Liver (tissue), 9 donors: ENCODE data around the gene IL17RE. TPM values are rescaled to one million over a fixed set of nuclear protein-coding genes. Genes with fewer than 3 reads are reported as not detected.

ENCODE experiments used
- DNase-seq: peaks from one replicate; pipeline ENCODE4 v3.0.0-alpha.2; 2017; ENCODE audit warnings: low spot score
- H3K27ac ChIP-seq, 2 donors: one replicate each; pipeline ENCODE4 v1.7.0; 2013; ENCODE audit warnings: inconsistent platforms in 2 of 2, low read length in 2 of 2, control low read depth in 1 of 2, low read depth in 1 of 2, mild to moderate bottlenecking in 1 of 2
- H3K27me3 ChIP-seq, 4 donors: one replicate each; pipeline versions ENCODE4 v1.6.1 to v1.7.0; 2013; ENCODE audit warnings: low read length in 3 of 4, inconsistent platforms in 1 of 4, mild to moderate bottlenecking in 1 of 4, moderate library complexity in 1 of 4; ENCODE audit not compliant: control insufficient read depth in 4 of 4, insufficient read depth in 4 of 4
- H3K36me3 ChIP-seq, 4 donors: one replicate each; pipeline versions ENCODE4 v1.6.1 to v1.7.0; 2013; ENCODE audit warnings: low read length in 3 of 4, mild to moderate bottlenecking in 3 of 4, low read depth in 1 of 4, moderate library complexity in 1 of 4; ENCODE audit not compliant: control insufficient read depth in 4 of 4, insufficient read depth in 3 of 4
- H3K4me1 ChIP-seq, 4 donors: one replicate each; pipeline versions ENCODE4 v1.6.1 to v1.7.0; 2013; ENCODE audit warnings: low read length in 3 of 4, mild to moderate bottlenecking in 3 of 4, moderate library complexity in 1 of 4; ENCODE audit not compliant: control insufficient read depth in 4 of 4, insufficient read depth in 4 of 4
- H3K4me3 ChIP-seq, 3 donors: one replicate each; pipeline versions ENCODE4 v1.6.1 to v1.7.0; 2013; ENCODE audit warnings: low read length in 3 of 3, control low read depth in 1 of 3, low read depth in 1 of 3, mild to moderate bottlenecking in 1 of 3
- H3K9ac ChIP-seq, 2 donors: one replicate each; pipeline ENCODE4 v1.7.0; 2013; ENCODE audit warnings: low read length in 2 of 2, mild to moderate bottlenecking in 2 of 2, moderate library complexity in 2 of 2, control low read depth in 1 of 2, low read depth in 1 of 2
- H3K9me3 ChIP-seq, 4 donors: one replicate each; pipeline versions ENCODE4 v1.6.1 to v1.7.0; 2013; ENCODE audit warnings: low read length in 3 of 4; ENCODE audit not compliant: control insufficient read depth in 4 of 4
- CTCF ChIP-seq: fragments of 150-350 bp; IDR thresholded peaks from 2 replicates; pipeline ENCODE4 v1.5.1; 2017; ENCODE audit warnings: improper control_type of control experiment, low read depth, low read length; ENCODE audit not compliant: missing input control
- GABPA ChIP-seq, 2 donors: IDR thresholded peaks in 1 of 2; conservative IDR thresholded peaks in 1 of 2; 2 replicates each; pipeline ENCODE4 v1.6.1; 2016; ENCODE audit warnings: antibody characterized with exemption in 2 of 2, mild to moderate bottlenecking in 1 of 2, moderate library complexity in 1 of 2
- HNF4G ChIP-seq: IDR thresholded peaks from 2 replicates; pipeline ENCODE4 v1.6.1; 2016; ENCODE audit warnings: antibody characterized with exemption
- JUND ChIP-seq, 2 donors: IDR thresholded peaks; 2 replicates each; pipeline ENCODE4 v1.6.1; 2016; ENCODE audit warnings: antibody characterized with exemption in 2 of 2
- MAX ChIP-seq: IDR thresholded peaks from 2 replicates; pipeline ENCODE4 v1.6.1; 2016; ENCODE audit warnings: antibody characterized with exemption
- NR2F2 ChIP-seq: IDR thresholded peaks from 2 replicates; pipeline ENCODE4 v1.6.1; 2016; ENCODE audit warnings: antibody characterized with exemption
- RAD21 ChIP-seq, 2 donors: IDR thresholded peaks; 2 replicates each; pipeline ENCODE4 v1.6.1; 2016; ENCODE audit warnings: antibody characterized with exemption in 2 of 2, mild to moderate bottlenecking in 2 of 2
- SP1 ChIP-seq: IDR thresholded peaks from 2 replicates; pipeline ENCODE4 v1.6.1; 2018; ENCODE audit warnings: antibody characterized with exemption, mild to moderate bottlenecking
- YY1 ChIP-seq: IDR thresholded peaks from 2 replicates; pipeline ENCODE4 v1.6.1; 2016; ENCODE audit warnings: antibody characterized with exemption, mild to moderate bottlenecking
- WGBS: extraction: QIAGEN DNeasy Blood & Tissue Kit; methylation state at CpG from one replicate; pipeline ENCODE4 v1.1.7; 2013; 5-methylcytosine and 5-hydroxymethylcytosine counted together
- polyA plus RNA-seq, 2 donors: library from polyadenylated mRNA; stranded (reverse) in 1 of 2; unstranded in 1 of 2; fragments of 200-250 nt in 1 of 2; fragments of >200 nt in 1 of 2; fragmentation: Nextera tagmentation in 1 of 2; extraction: Ambion mirVana in 1 of 2; gene quantifications; one replicate each; pipeline versions ENCODE4 v1.2.1 to v1.2.3, GENCODE V29; 2013 to 2015
- total RNA-seq, 2 donors: library from RNA; depleted of rRNA; stranded (reverse); fragments of >200 nt; gene quantifications; one replicate each; pipeline ENCODE4 v1.2.3, GENCODE V29; 2014
- TF ChIP-seq, protein P1 (sequence below): IDR thresholded peaks from 2 replicates; pipeline ENCODE4 v1.6.1; 2016; ENCODE audit warnings: antibody characterized with exemption
- donor health status: healthy.
- donor health status: healthy.
- donor health status: healthy.
- donor health status: healthy.
- donor health status: healthy.

Gene IL17RE
- total and polyA plus RNA-seq, 4 donors = 0.42 to 2.1 (median 0.90) TPM

- no peaks in the 10 kb centered on the region for H3K9me3 ChIP-seq
- TF ChIP-seq YY1 = no peak
- no peak for TF ChIP-seq CTCF
- no peak for TF ChIP-seq RAD21 (IDR thresholded peaks at IDR 0.05)
- TF ChIP-seq HNF4G = no peak
- peaks cover 0 to 10% (median 3%) of the 10 kb centered on the region in 4 donors for H3K36me3 ChIP-seq
- H3K4me1 ChIP-seq = peaks cover 19 to 56% (median 43%) of the 10 kb centered on the region in 4 donors
- peak overlapping the region; percentile 32 to 74 (median 65) for H3K4me3 ChIP-seq
- H3K27me3 ChIP-seq = no peaks in the 10 kb centered on the region
- 38% methylated on average over 10 of the region's 10 CpGs for WGBS
- no peak for DNase-seq
- H3K9ac ChIP-seq = peak overlapping the region in 1 of 2 donors; percentile 77
- H3K27ac ChIP-seq = peak overlapping the region; percentile 75 to 79
Measured at GRCh38 chr3:9917820-9918219, 15.2 kb downstream of the IL17RE start.

DNA sequence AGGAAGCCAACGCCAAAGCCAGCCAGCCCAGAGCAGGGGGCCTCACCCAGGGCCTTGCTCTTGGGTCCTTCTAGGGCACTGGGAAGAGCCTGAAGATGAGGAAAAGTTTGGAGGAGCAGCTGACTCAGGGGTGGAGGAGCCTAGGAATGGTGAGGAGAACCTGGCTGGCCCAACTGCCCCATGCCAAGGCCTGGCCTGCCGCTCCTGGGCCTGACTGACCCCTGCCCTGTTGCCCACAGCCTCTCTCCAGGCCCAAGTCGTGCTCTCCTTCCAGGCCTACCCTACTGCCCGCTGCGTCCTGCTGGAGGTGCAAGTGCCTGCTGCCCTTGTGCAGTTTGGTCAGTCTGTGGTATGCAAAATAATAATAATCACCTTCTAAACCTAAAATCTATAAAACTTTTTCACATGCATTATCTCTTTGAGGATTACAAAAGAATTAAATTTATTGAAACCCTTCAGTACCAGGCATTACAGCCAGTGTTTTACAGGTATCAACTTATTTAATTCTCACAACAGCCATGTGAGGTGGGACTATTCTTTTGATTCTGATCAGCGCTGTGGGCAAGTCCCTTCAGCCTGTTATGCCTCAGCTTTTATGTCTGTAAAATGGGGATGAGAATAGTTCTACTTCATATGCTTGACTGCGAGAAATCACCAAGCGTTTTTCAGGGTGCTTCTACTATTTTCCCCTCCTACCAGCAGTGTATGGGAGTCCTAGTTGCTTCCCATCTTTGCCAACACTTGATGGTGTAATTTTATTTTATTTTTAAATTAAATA lies 15.8 kb downstream of the IL17RE start:
- Histone ChIP-seq H3K4me3 (peak overlapping the region in 1 of 3 donors; percentile 32), H3K4me1 (peaks cover 19 to 50% (median 38%) of the 10 kb centered on the region in 4 donors), H3K27me3 (no peaks in the 10 kb centered on the region), H3K9me3 (no peaks in the 10 kb centered on the region), H3K9ac (peak overlapping the region in 1 of 2 donors; percentile 77), H3K27ac (peak overlapping the region; percentile 75 to 79), H3K36me3 (peaks cover 0 to 10% (median 4%) of the 10 kb centered on the region in 4 donors)
- TF ChIP-seq YY1 (no peak), SP1 (no peak), MAX (no peak), RAD21 (IDR thresholded peaks at IDR 0.05) (no peak), JUND (IDR thresholded peaks at IDR 0.05) (no peak), GABPA (IDR thresholded peaks at IDR 0.05 in 1 of 2, conservative IDR thresholded peaks at IDR 0.05 in 1 of 2) (no peak), CTCF (no peak)
- TF ChIP-seq, protein P1, sequence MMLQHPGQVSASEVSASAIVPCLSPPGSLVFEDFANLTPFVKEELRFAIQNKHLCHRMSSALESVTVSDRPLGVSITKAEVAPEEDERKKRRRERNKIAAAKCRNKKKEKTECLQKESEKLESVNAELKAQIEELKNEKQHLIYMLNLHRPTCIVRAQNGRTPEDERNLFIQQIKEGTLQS = no peak
- no peak for DNase-seq
- WGBS = 82% methylated on average over 8 of the region's 8 CpGs

- H3K4me3 ChIP-seq = no peak overlapping the region
- H3K9me3 ChIP-seq = no peaks in the 10 kb centered on the region
- H3K9ac ChIP-seq = no peak overlapping the region
- DNase-seq = no peak
- H3K4me1 ChIP-seq = peaks cover 0 to 9% (median 6%) of the 10 kb centered on the region in 4 donors
- H3K36me3 ChIP-seq = peaks cover 2 to 45% (median 25%) of the 10 kb centered on the region in 4 donors
- no peak for TF ChIP-seq NR2F2
- H3K27me3 ChIP-seq = no peaks in the 10 kb centered on the region
- no peak overlapping the region for H3K27ac ChIP-seq
- 94% methylated on average over 23 of the region's 23 CpGs for WGBS
Measured at GRCh38 chr3:9928158-9928557, 25.5 kb downstream of the IL17RE start.
